GM23338 (cell line): ENCODE results near the gene MAPRE2.

Experiments
- CREB1 ChIP-seq: fragments of 250-450 bp; sonication (Bioruptor Pico); IDR thresholded peaks from 2 replicates; pipeline ENCODE4 v1.5.0; 2020; ENCODE audit warnings: low read depth, mild to moderate bottlenecking, moderate library complexity
- CTCF ChIP-seq, 2 experiments: fragments of 200-600 bp in 1 of 2; sonication (generic) in 1 of 2; conservative IDR thresholded peaks; 2 replicates each; pipeline versions ENCODE4 v1.5.1 to v1.6.1; 2016 to 2017; ENCODE audit warnings: antibody characterized with exemption in 2 of 2, low read depth in 2 of 2, mild to moderate bottlenecking in 2 of 2, moderate library complexity in 1 of 2
- EZH2 ChIP-seq: fragments of 200-600 bp; sonication (generic); IDR thresholded peaks from one replicate; pipeline ENCODE4 v1.8.0; 2017; ENCODE audit warnings: antibody characterized with exemption, mild to moderate bottlenecking, low read depth; ENCODE audit not compliant: unreplicated experiment
- EZH2phosphoT487 ChIP-seq: fragments of 200-600 bp; sonication (generic); IDR thresholded peaks from one replicate; pipeline ENCODE4 v1.8.1; 2018; ENCODE audit warnings: antibody characterized with exemption; ENCODE audit not compliant: unreplicated experiment
- POLR2AphosphoS5 ChIP-seq: IDR thresholded peaks from 2 replicates; pipeline ENCODE4 v1.6.1; 2016; ENCODE audit warnings: antibody characterized with exemption, low read depth
- TF ChIP-seq, protein P1 (sequence below): IDR thresholded peaks from one replicate; pipeline ENCODE4 v1.6.1; 2018; ENCODE audit warnings: antibody characterized with exemption; ENCODE audit not compliant: unreplicated experiment

DNA sequence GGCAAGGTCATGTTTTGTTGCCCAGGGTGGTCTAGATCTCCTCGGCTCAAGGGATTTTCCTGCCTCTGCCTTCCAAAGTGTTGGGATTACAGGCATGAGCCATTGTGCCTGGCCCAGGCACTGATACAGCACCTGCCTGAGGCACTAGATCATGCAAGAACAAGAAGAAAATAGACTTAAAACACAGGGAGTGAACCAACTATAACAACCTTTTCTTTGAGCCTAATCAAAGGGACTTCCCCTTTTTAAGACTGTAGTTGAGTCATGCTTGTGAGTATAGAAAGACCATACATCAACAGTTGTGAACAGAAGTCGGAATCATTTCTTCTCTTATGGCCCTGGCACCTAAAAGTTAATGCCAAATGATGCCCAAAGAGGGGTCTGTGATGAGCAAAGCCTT is 47.9 kb upstream of the MAPRE2 start:
- TF ChIP-seq CTCF (conservative IDR thresholded peaks at IDR 0.05; ENCODE audit: low read depth in 2 of 2), result no peak
- no peak for TF ChIP-seq EZH2phosphoT487
- no peak for TF ChIP-seq EZH2
- TF ChIP-seq POLR2AphosphoS5, result no peak
- TF ChIP-seq, protein P1, sequence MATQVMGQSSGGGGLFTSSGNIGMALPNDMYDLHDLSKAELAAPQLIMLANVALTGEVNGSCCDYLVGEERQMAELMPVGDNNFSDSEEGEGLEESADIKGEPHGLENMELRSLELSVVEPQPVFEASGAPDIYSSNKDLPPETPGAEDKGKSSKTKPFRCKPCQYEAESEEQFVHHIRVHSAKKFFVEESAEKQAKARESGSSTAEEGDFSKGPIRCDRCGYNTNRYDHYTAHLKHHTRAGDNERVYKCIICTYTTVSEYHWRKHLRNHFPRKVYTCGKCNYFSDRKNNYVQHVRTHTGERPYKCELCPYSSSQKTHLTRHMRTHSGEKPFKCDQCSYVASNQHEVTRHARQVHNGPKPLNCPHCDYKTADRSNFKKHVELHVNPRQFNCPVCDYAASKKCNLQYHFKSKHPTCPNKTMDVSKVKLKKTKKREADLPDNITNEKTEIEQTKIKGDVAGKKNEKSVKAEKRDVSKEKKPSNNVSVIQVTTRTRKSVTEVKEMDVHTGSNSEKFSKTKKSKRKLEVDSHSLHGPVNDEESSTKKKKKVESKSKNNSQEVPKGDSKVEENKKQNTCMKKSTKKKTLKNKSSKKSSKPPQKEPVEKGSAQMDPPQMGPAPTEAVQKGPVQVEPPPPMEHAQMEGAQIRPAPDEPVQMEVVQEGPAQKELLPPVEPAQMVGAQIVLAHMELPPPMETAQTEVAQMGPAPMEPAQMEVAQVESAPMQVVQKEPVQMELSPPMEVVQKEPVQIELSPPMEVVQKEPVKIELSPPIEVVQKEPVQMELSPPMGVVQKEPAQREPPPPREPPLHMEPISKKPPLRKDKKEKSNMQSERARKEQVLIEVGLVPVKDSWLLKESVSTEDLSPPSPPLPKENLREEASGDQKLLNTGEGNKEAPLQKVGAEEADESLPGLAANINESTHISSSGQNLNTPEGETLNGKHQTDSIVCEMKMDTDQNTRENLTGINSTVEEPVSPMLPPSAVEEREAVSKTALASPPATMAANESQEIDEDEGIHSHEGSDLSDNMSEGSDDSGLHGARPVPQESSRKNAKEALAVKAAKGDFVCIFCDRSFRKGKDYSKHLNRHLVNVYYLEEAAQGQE, result no peak
- no peak for TF ChIP-seq CREB1 (CRISPR knock-in tag)
